ENCODE results near the gene MS4A10.
"Not testable (repeated sequence)": the region's sequence is repeated elsewhere in the genome, so short reads cannot be mapped to it uniquely, and the experiment has no call there.

MS4A10 gene

DNA sequence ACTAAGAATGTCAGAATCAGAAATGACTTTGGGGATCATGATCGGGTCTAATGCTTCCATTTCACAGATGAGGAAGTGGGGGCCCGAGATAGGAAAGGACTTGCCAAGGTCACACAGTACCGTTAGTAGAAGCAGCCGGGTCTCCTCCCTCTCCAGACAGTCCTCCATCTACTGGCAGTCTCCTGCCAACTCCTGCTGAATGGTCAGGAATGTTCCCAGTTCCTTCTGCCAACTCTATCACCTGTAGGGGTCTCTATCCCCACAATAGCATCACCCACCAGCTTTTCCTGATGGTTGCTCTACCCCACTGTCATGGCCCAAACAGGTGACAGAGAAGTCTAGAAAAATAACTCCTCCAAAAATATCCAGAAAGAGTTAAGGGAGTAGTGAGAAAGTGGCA lies 32.9 kb downstream of the MS4A10 start:
- H3K4me3 ChIP-seq (replicated peaks; ENCODE audit: low read depth, low read length): no peak overlapping the region
- no peak for DNase-seq (ENCODE audit: extremely low read depth, low read depth)
- TF ChIP-seq, protein P1, sequence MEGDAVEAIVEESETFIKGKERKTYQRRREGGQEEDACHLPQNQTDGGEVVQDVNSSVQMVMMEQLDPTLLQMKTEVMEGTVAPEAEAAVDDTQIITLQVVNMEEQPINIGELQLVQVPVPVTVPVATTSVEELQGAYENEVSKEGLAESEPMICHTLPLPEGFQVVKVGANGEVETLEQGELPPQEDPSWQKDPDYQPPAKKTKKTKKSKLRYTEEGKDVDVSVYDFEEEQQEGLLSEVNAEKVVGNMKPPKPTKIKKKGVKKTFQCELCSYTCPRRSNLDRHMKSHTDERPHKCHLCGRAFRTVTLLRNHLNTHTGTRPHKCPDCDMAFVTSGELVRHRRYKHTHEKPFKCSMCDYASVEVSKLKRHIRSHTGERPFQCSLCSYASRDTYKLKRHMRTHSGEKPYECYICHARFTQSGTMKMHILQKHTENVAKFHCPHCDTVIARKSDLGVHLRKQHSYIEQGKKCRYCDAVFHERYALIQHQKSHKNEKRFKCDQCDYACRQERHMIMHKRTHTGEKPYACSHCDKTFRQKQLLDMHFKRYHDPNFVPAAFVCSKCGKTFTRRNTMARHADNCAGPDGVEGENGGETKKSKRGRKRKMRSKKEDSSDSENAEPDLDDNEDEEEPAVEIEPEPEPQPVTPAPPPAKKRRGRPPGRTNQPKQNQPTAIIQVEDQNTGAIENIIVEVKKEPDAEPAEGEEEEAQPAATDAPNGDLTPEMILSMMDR (IDR thresholded peaks at IDR 0.05; ENCODE audit: low read depth, low read length, missing control alignments): no peak

DNA sequence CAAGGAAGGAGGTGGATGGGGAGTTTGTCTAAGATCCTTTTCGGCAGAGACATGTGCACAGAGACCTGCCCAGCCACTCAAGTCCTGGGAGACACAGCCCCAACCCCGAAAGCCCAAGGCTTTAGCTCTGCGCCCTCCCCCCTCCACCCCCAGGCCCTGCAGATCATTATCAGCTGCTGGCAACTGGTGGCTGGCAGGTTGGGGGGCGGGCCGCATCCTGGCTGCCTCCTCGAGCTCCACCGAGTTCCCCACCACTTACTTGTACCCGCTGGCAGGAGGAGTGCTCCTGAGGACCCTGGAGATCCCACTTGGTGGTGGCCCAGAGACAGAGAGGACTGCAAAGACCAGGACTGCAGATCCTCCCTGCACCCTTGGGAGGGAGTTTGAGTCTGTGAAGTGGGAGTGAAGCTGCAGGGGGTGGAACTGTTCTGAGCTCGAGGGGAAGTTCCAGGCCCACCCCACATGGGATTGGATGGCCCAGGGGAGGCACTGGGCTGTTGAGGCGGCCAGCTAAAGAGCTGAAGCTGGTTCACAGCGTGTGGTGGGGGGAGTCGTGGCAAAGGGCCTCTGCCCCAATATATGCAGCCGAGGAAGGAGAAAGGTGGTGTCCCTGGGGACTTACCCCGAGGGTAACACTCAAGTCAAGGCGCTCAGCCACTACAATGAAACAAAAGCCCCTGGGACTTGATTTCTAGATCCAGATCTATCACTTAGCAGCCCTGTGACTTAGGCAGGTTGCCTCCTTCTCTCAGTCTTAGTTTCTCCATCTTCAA lies 36.9 kb downstream of the MS4A10 start:
- H3K4me3 ChIP-seq (replicated peaks; ENCODE audit: low read depth, low read length): no peak overlapping the region

DNA sequence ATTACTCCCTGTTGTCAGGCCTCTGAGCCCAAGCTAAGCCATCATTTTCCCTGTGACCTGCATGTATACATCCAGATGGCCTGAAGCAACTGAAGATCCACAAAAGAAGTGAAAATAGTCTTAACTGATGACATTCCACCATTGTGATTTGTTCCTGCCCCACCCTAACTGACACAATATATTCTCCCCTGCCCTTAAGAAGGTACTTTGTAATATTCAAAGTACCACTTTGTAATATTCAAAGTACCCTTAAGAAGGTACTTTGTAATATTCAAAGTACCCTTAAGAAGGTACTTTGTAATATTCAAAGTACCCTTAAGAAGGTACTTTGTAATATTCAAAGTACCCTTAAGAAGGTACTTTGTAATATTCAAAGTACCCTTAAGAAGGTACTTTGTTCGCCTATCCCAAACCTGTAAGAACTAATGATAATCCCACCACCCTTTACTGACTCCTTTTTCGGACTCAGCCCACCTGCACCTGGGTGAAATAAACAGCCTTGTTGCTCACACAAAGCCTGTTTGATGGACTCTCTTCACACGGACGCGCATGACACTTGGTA lies 38.7 kb downstream of the MS4A10 start:
- H3K4me3 ChIP-seq (replicated peaks; ENCODE audit: low read depth, low read length); DNase-seq (ENCODE audit: extremely low read depth, low read depth): not testable (repeated sequence)

More for the DNA sequence above, 36.9 kb downstream of the MS4A10 start:
- TF ChIP-seq, protein P1 (IDR thresholded peaks at IDR 0.05; ENCODE audit: low read depth, low read length, missing control alignments): no peak
- no peak for DNase-seq (ENCODE audit: extremely low read depth, low read depth)

DNA sequence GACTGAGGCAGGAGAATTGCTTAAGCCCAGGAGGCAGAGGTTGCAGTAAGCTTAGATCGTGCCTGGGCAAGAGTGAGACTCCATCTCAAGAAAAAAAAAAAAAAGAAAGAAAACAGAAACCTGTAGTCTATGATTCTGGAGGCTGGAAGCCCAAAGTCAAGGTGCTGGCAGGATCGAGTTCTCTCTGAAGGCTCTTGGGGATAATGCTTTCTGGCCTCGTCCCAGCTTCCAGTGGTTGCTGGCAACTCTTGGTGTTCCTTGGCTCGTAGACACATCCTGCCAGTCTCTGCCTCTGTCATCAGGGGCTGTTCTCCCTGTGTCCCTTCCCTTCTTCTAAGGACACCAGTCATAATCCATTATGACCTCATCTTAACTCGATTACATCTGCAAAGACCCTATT lies 40.0 kb downstream of the MS4A10 start:
- TF ChIP-seq, protein P1 (IDR thresholded peaks at IDR 0.05; ENCODE audit: low read depth, low read length, missing control alignments): no peak
- no peak overlapping the region for H3K4me3 ChIP-seq (replicated peaks; ENCODE audit: low read depth, low read length)
- DNase-seq (ENCODE audit: extremely low read depth, low read depth): no peak

DNA sequence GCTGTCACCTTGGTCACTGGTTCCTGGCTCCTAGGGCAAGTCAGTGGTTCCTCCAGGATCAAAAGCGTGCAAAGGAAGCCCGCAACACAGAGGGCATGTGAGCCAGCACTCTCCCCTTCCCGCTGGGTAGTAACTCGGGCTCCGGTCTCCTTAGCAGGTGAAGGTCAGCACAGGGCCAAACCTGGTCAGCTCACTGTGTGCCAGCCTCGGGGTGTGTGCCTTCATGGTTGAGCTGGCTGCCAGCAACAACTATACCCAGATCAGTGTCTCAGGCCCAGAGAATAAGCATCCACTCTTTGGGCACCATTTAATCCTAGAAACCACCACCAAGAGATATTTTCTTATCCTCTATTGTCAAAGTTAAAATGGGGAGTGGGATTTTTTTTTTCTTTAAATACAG lies 40.7 kb downstream of the MS4A10 start:
- DNase-seq (ENCODE audit: extremely low read depth, low read depth): no peak
- H3K4me3 ChIP-seq (replicated peaks; ENCODE audit: low read depth, low read length): no peak overlapping the region
- TF ChIP-seq, protein P1 (IDR thresholded peaks at IDR 0.05; ENCODE audit: low read depth, low read length, missing control alignments): no peak

DNA sequence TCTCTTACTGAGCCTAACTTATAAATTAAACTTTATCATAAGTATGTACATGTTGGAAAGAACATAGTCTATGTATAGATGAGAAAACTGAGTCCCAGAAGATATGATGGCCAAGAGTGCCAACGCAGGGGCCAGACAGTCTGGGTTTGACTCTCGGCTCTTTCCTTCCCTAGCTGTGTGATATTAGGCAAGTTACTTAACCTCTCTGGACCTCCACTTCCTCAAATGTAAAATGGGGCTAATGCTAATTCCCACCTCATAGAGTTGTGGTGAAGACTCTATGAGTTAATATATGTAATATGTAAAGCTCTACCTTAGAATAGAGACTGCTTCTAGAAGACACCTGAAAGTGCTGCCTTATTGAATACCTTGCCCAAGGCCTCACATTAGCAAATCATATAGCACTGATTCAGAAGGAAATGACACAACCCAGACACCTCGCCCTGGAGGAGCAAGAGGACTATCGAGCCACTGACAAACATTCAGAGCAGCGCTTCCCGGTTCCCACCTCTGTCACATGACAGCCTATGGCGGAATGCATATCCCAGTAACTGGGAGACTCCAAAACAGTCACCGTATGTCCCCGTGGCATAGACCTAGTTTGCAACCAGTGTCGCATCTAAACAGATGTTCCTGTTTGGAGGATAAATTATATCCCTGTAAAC lies 45.5 kb downstream of the MS4A10 start:
- TF ChIP-seq, protein P1 (IDR thresholded peaks at IDR 0.05; ENCODE audit: low read depth, low read length, missing control alignments): no peak
- no peak for DNase-seq (ENCODE audit: extremely low read depth, low read depth)
- no peak overlapping the region for H3K4me3 ChIP-seq (replicated peaks; ENCODE audit: low read depth, low read length)

DNA sequence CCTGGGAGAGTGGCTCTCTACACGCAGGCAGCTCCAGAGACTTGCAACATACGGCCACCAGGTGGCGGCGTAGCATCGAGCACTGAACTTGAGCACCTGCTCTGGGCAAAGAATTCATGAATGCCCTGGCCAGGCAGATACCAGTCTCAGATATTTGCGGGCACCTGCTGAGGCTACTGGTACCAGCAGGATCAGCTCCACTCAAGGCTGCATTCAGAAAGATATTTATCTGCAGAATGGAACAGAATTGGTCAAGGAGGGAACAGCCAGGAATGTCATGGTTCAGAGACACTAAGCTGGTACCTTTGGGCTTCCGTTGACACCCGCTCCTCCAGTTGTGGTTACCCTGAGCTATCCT lies 46.0 kb downstream of the MS4A10 start:
- DNase-seq (ENCODE audit: extremely low read depth, low read depth): peak; percentile 60
- no peak overlapping the region for H3K4me3 ChIP-seq (replicated peaks; ENCODE audit: low read depth, low read length)
- TF ChIP-seq, protein P1 (IDR thresholded peaks at IDR 0.05; ENCODE audit: low read depth, low read length, missing control alignments): peak; percentile 96
